NT2/D1 (cell line): Measurements from ENCODE around the gene PILRA.

Source experiments
- SUZ12 ChIP-seq: IDR thresholded peaks from 2 replicates; pipeline ENCODE4 v1.6.1; 2011; ENCODE audit not compliant: insufficient read length, insufficient read depth; ENCODE audit errors: extremely low read depth
- YY1 ChIP-seq: IDR thresholded peaks from 2 replicates; pipeline ENCODE4 v1.6.1; 2011; ENCODE audit not compliant: insufficient read length, insufficient read depth
- ZNF274 ChIP-seq: IDR thresholded peaks from 2 replicates; pipeline ENCODE4 v1.6.1; 2011; ENCODE audit warnings: mild to moderate bottlenecking, low read depth, low read length

DNA sequence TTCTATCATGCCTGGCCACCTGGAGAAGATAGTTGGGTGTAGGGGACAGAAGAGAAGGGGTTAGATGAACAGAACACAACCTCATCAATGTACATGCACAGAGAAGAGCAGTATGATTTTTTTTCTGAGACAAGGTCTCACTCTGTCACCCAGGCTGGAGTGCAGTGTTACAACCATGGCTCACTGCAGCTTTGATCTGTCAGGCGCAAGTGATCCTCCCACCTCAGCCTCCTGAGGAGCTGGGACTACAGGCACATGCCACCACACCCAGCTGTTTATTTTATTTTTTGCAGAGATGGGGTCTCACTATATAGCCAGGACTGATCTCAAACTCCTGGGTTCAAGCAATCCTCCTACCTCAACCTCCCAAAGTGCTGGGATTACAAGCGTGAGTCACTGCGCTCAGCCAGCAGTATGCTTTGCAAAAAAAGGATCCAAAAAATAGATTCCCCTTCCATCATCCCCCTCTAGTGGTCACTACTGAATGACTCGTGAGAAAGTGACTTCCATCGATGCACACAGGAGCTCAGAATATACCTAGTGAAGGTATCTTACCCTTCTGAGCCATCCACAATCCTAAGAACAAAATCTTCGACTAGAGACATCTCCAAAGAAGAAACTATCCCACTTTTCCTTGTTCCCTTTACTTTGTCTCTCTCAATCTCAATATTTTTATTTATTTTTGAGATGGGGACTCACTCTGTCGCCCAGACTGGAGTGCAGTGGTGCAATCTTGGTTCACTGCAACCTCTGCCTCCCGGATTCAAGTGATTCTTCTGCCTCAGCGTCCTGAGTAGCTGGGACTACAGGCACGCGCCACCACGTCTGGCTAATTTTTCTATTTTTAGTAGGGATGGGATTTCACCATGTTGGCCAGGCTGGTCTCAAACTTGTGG, 34.2 kb downstream of the PILRA start:
- TF ChIP-seq ZNF274 (no peak), YY1 (no peak), SUZ12 (no peak)
